Smooth muscle cell (in vitro differentiated cells): ENCODE measurements around the gene PLCL2. TPM values are rescaled to one million over a fixed set of nuclear protein-coding genes. Genes with fewer than 3 reads are reported as not detected.

Experiments
- DNase-seq: peaks from one replicate; lab custom pipeline; 2025; ENCODE audit not compliant: unreplicated experiment; lab: John Stamatoyannopoulos, UW
- H2AFZ ChIP-seq: fragments of 200-600 bp; sonication (generic); 2 replicates; pipeline ENCODE4 v1.6.0; 2016; ENCODE audit warnings: antibody characterized with exemption, low read depth, mild to moderate bottlenecking
- H3F3A ChIP-seq: fragments of 200-600 bp; sonication (generic); 2 replicates; pipeline ENCODE4 v1.6.0; 2017; ENCODE audit warnings: antibody characterized with exemption, low read depth
- H3K27ac ChIP-seq: fragments of 200-600 bp; sonication (generic); 2 replicates; pipeline ENCODE4 v1.5.1; 2016; ENCODE audit warnings: low read depth, mild to moderate bottlenecking
- H3K27me3 ChIP-seq: fragments of 200-600 bp; sonication (generic); 2 replicates; pipeline ENCODE4 v1.6.1; 2016; ENCODE audit warnings: low read depth, mild to moderate bottlenecking
- H3K36me3 ChIP-seq: fragments of 200-600 bp; sonication (generic); 2 replicates; pipeline ENCODE4 v1.5.1; 2016; ENCODE audit warnings: low read depth
- H3K4me1 ChIP-seq: fragments of 200-600 bp; sonication (generic); 2 replicates; pipeline ENCODE4 v1.5.1; 2016; ENCODE audit warnings: low read depth
- H3K4me2 ChIP-seq: fragments of 200-600 bp; sonication (generic); 2 replicates; pipeline ENCODE4 v1.6.0; 2016; ENCODE audit warnings: mild to moderate bottlenecking
- H3K4me3 ChIP-seq: fragments of 200-600 bp; sonication (generic); 2 replicates; pipeline ENCODE4 v1.5.1; 2016; ENCODE audit warnings: mild to moderate bottlenecking
- H3K79me2 ChIP-seq: fragments of 200-600 bp; sonication (generic); 2 replicates; pipeline ENCODE4 v1.6.0; 2016; ENCODE audit warnings: low read depth, mild to moderate bottlenecking
- H3K9ac ChIP-seq: fragments of 200-600 bp; sonication (generic); 2 replicates; pipeline ENCODE4 v1.6.0; 2016; ENCODE audit warnings: low read depth
- H3K9me3 ChIP-seq: fragments of 200-600 bp; sonication (generic); replicated peaks from 2 replicates; pipeline ENCODE4 v1.5.1; 2016; ENCODE audit warnings: low read depth
- H4K20me1 ChIP-seq: fragments of 200-600 bp; sonication (generic); 2 replicates; pipeline ENCODE4 v1.6.0; 2016; ENCODE audit warnings: low read depth
- CTCF ChIP-seq: fragments of 200-600 bp; sonication (generic); IDR thresholded peaks from 2 replicates; pipeline ENCODE4 v1.5.1; 2017; ENCODE audit warnings: borderline replicate concordance, mild to moderate bottlenecking, antibody characterized with exemption; ENCODE audit not compliant: insufficient read depth, poor library complexity, severe bottlenecking
- WGBS: methylation state at CpG from one replicate; pipeline ENCODE4 v1.1.7; 2016; ENCODE audit warnings: low lambda C conversion rate; 5-methylcytosine and 5-hydroxymethylcytosine counted together
- polyA plus RNA-seq: library from polyadenylated mRNA; unstranded; fragments of >200 nt; fragmentation: Nextera tagmentation; extraction: Ambion mirVana; gene quantifications from 2 replicates; pipeline ENCODE4 v1.2.1, GENCODE V29; 2016
- total RNA-seq: library from RNA; depleted of rRNA; stranded (reverse); fragments of >200 nt; gene quantifications from 2 replicates; pipeline ENCODE4 v1.2.3, GENCODE V29; 2014

PLCL2 gene
- total and polyA plus RNA-seq, 2 experiments from 2014 or later = 2.1 to 5.0 TPM

GRCh38 chr3:16987141-16987540 is 102.4 kb downstream of the PLCL2 start:
- no peaks in the 10 kb centered on the region for H4K20me1 ChIP-seq
- H2AFZ ChIP-seq = no peak overlapping the region
- no peak for TF ChIP-seq CTCF
- no peak overlapping the region for H3K4me3 ChIP-seq
- no peaks in the 10 kb centered on the region for H3K4me1 ChIP-seq
- WGBS = 87% methylated on average over 4 of the region's 4 CpGs
- H3K9me3 ChIP-seq = no peaks in the 10 kb centered on the region
- H3K27me3 ChIP-seq = no peaks in the 10 kb centered on the region
- H3K4me2 ChIP-seq = no peak overlapping the region
- H3K79me2 ChIP-seq = no peaks in the 10 kb centered on the region
- H3K36me3 ChIP-seq = no peaks in the 10 kb centered on the region
- H3K27ac ChIP-seq = no peak overlapping the region
- no peak overlapping the region for H3K9ac ChIP-seq
- no peaks in the 10 kb centered on the region for H3F3A ChIP-seq
- no peak for DNase-seq

- Histone ChIP-seq H3K4me1 (peaks cover 6% of the 10 kb centered on the region), H4K20me1 (no peaks in the 10 kb centered on the region), H2AFZ (no peak overlapping the region), H3K9ac (no peak overlapping the region), H3K79me2 (no peaks in the 10 kb centered on the region), H3K4me2 (no peak overlapping the region), H3K9me3 (no peaks in the 10 kb centered on the region), H3K27me3 (no peaks in the 10 kb centered on the region), H3F3A (no peaks in the 10 kb centered on the region), H3K36me3 (no peaks in the 10 kb centered on the region), H3K4me3 (no peak overlapping the region), H3K27ac (no peak overlapping the region)
- no peak for TF ChIP-seq CTCF
- DNase-seq = no peak
- 73% methylated on average over 1 of the region's 1 CpG for WGBS
Measured at GRCh38 chr3:16990163-16990562, 105.4 kb downstream of the PLCL2 start.

GRCh38 chr3:16992198-16992597 is 107.4 kb downstream of the PLCL2 start:
- WGBS = 95% methylated on average over 3 of the region's 3 CpGs
- no peak for TF ChIP-seq CTCF

GRCh38 chr3:16993227-16993626 is 108.5 kb downstream of the PLCL2 start:
- no peak overlapping the region for H3K27ac ChIP-seq
- no peak overlapping the region for H3K4me3 ChIP-seq
- no peak for DNase-seq
- no peaks in the 10 kb centered on the region for H4K20me1 ChIP-seq
- no peaks in the 10 kb centered on the region for H3K27me3 ChIP-seq
- no peaks in the 10 kb centered on the region for H3K9me3 ChIP-seq
- TF ChIP-seq CTCF = no peak
- no peak overlapping the region for H2AFZ ChIP-seq
- no peak overlapping the region for H3K9ac ChIP-seq
- peaks cover 16% of the 10 kb centered on the region for H3K4me1 ChIP-seq
- H3K36me3 ChIP-seq = no peaks in the 10 kb centered on the region
- H3F3A ChIP-seq = no peaks in the 10 kb centered on the region
- H3K79me2 ChIP-seq = no peaks in the 10 kb centered on the region
- 94% methylated on average over 1 of the region's 1 CpG for WGBS
- H3K4me2 ChIP-seq = no peak overlapping the region

More at GRCh38 chr3:16992198-16992597, 107.4 kb downstream of the PLCL2 start:
- Histone ChIP-seq H3K4me2 (no peak overlapping the region), H3K4me3 (no peak overlapping the region), H3K36me3 (no peaks in the 10 kb centered on the region), H3K4me1 (peaks cover 16% of the 10 kb centered on the region), H3K79me2 (no peaks in the 10 kb centered on the region), H3F3A (no peaks in the 10 kb centered on the region), H2AFZ (no peak overlapping the region), H4K20me1 (no peaks in the 10 kb centered on the region), H3K9me3 (no peaks in the 10 kb centered on the region), H3K27ac (no peak overlapping the region), H3K27me3 (no peaks in the 10 kb centered on the region), H3K9ac (no peak overlapping the region)
- no peak for DNase-seq
